Keratinocyte (primary cell): Measurements from ENCODE around the gene TBC1D12.

Experiments used
- EZH2 ChIP-seq: IDR thresholded peaks from one replicate; pipeline ENCODE4 v1.6.1; 2012; ENCODE audit warnings: inconsistent platforms, mild to moderate bottlenecking, low read length, moderate library complexity
- TF ChIP-seq, protein P1 (sequence below), 3 experiments: IDR thresholded peaks in 1 of 3; conservative IDR thresholded peaks in 1 of 3; optimal IDR thresholded peaks in 1 of 3; 2 replicates in 2 of 3; 3 replicates in 1 of 3; pipeline versions ENCODE3 to v1.5.1; 2011; ENCODE audit warnings: low read length in 3 of 3, mild to moderate bottlenecking in 3 of 3, moderate library complexity in 2 of 3, control low read depth in 1 of 3, inconsistent platforms in 1 of 3; ENCODE audit not compliant: insufficient read depth in 2 of 3; ENCODE audit errors: extremely low read depth in 1 of 3

DNA sequence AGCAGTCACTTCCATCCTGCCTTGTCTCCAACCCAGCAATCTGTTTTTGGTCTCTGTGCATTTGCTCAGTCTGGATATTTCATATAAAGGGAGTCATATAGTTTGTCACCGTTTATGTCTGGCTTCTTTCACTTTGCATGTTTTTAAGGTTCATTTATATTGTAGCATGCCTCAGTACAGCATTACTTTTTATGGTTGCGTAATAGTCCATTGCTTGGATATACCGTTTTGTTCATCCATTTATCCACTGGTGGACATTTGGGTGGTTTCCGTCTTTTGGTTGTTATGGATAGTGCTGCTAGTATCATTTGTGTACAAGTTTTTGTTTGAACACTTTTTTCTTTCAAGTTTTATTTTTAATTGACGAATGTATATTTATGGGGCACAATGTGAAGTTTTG is 18.2 kb downstream of the TBC1D12 start:
- TF ChIP-seq, protein P1, sequence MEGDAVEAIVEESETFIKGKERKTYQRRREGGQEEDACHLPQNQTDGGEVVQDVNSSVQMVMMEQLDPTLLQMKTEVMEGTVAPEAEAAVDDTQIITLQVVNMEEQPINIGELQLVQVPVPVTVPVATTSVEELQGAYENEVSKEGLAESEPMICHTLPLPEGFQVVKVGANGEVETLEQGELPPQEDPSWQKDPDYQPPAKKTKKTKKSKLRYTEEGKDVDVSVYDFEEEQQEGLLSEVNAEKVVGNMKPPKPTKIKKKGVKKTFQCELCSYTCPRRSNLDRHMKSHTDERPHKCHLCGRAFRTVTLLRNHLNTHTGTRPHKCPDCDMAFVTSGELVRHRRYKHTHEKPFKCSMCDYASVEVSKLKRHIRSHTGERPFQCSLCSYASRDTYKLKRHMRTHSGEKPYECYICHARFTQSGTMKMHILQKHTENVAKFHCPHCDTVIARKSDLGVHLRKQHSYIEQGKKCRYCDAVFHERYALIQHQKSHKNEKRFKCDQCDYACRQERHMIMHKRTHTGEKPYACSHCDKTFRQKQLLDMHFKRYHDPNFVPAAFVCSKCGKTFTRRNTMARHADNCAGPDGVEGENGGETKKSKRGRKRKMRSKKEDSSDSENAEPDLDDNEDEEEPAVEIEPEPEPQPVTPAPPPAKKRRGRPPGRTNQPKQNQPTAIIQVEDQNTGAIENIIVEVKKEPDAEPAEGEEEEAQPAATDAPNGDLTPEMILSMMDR (optimal IDR thresholded peaks at IDR 0.05 in 1 of 3, IDR thresholded peaks at IDR 0.05 in 1 of 3, conservative IDR thresholded peaks at IDR 0.05 in 1 of 3; ENCODE audit: extremely low read depth in 1 of 3, insufficient read depth in 2 of 3, low read length in 3 of 3) = no peak
- TF ChIP-seq EZH2 = no peak
